HG03060 (cell line): ENCODE data around the gene LUC7L2.
"Not testable (repeated sequence)": the region's sequence is repeated elsewhere in the genome, so short reads cannot be mapped to it uniquely, and the experiment has no call there.

ENCODE experiments used
- ATAC-seq: cut with Tn5 transposase; IDR thresholded peaks from one replicate; pipeline ENCODE4 v1.9.1; 2021; ENCODE audit warnings: low read depth, moderate number of reproducible peaks; ENCODE audit not compliant: unreplicated experiment

The LUC7L2 gene

GRCh38 chr7:139393621-139394211, 34.0 kb downstream of the LUC7L2 start:
- no peak for ATAC-seq

- ATAC-seq, result no peak
Observed at GRCh38 chr7:139394540-139394939, 34.8 kb downstream of the LUC7L2 start.

- ATAC-seq, result no peak
Observed at GRCh38 chr7:139396323-139396951, 36.7 kb downstream of the LUC7L2 start.

DNA sequence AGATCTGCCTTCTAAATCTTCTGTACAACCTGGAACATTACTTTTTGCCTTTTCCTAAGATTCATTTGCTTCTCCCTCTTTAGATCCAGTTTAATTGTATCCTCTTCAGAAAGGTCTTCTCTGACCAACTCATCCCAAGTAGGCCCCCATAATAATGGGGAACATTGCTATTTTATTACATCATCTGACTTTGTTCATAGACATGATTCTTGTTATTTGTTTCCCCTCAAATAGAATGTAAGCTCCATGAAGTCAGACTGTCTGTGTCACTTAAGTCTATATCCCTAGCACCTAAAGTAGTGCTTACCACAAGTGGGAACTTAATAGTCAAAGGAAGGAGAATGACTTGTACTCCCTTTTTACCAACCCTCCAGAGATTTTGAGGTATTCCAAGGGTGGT, 37.5 kb downstream of the LUC7L2 start:
- no peak for ATAC-seq

GRCh38 chr7:139403601-139404000, 43.9 kb downstream of the LUC7L2 start:
- no peak for ATAC-seq

DNA sequence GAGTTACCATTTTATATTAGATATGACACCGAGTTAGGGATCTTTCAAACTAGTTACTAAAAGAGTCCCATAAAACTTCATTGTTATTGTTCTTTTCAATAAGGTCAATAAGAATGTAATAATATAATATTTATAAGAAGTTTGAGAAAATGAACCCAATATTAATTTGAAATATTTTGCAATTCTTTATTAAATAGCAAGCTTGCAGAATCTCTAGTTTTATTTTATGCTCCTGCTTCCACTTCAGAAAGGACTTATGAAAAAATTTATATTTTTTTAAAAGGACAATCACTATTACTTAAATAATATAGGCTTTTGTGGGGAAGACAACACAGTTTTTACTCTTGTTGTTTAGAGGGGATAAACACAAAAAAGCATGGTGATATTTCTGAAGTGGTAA, 47.9 kb downstream of the LUC7L2 start:
- no peak for ATAC-seq

- ATAC-seq, result not testable (repeated sequence)
Observed at GRCh38 chr7:139414743-139415402, 55.2 kb downstream of the LUC7L2 start.

DNA sequence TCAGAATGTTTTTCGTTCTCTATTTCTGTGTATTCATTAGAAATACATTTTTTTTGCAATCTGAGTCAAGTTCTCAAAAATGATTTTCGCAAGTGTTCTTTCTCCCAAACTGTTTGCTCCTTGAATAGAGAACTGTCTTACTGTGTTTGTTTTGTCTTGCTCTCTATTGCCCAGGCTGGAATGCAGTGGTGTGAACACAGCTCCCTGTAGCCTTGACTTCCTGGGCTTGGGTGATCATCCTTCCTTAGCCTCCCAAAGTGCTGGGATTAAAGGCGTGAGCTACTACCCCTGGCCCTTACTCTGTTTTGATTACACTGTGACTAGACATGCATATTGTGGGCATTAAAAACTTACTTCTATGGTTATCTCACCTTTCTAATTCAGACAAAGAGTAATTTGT, 56.7 kb downstream of the LUC7L2 start:
- no peak for ATAC-seq

DNA sequence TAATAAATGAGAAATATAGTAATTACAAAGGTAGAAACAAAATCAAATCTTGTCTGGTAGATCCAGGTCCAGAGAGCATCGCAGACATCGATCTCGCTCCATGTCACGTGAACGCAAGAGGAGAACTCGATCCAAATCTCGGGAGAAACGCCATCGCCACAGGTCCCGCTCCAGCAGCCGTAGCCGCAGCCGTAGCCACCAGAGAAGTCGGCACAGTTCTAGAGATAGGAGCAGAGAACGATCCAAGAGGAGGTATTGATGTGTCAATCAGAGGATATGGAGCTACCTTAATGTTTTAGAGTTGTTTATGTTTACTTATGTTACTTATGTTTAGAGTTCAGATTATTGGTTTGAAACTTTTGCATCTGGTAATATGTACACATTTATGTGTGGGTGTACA, 57.8 kb downstream of the LUC7L2 start:
- ATAC-seq, result no peak

- ATAC-seq, result no peak
Observed at GRCh38 chr7:139421123-139421522, 61.4 kb downstream of the LUC7L2 start.

DNA sequence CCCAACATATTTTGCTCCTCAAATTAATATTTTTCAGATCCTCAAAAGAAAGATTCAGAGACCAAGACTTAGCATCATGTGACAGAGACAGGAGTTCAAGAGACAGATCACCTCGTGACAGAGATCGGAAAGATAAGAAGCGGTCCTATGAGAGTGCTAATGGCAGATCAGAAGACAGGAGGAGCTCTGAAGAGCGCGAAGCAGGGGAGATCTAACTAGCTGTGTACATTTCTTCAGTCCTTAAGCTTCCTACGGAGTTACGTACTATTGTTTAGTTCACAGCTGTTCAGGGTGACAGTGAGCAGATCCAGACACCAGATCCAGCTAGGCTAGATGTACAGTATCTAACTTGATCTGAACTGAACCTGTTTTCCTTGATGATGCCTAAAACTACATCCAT, 62.4 kb downstream of the LUC7L2 start:
- no peak for ATAC-seq

DNA sequence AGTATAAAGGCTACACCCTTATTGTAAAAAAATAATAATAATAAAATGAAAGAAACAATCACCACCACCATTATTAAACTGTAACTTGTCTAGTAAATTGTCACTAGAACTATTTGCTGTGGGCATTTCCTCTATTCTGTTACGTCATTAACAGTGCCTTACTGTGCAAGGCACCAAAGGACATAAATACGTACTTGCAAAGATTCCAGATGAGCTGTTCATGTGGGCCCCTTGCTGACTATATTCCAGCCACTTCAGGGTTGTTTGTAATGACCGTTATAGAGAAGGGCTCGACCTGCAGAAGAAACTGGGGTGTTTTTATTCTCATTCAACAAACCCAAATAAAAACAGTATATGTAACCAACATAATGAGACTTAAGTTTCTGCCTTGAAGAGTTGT, 63.4 kb downstream of the LUC7L2 start:
- ATAC-seq, result no peak

DNA sequence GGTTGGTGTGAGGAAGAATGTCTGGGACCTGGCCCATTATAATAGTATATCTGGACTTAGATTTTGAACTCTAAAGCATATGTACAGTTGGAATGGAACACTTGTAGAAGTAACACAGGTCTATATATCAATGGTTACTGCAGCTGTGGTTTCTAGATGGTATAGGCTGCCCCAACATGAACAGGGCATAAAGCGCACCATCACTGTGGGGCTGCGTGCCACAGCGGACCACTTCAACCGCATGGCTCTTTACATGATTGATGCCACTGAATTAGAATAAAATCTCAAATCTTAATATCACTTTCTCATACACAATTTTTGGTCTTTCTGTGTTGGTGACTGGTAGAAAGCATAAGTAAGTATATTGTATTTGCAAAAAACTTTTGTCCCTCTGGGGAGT, 64.3 kb downstream of the LUC7L2 start:
- no peak for ATAC-seq

GRCh38 chr7:139425701-139426100, 66.0 kb downstream of the LUC7L2 start:
- ATAC-seq, result not testable (repeated sequence)

DNA sequence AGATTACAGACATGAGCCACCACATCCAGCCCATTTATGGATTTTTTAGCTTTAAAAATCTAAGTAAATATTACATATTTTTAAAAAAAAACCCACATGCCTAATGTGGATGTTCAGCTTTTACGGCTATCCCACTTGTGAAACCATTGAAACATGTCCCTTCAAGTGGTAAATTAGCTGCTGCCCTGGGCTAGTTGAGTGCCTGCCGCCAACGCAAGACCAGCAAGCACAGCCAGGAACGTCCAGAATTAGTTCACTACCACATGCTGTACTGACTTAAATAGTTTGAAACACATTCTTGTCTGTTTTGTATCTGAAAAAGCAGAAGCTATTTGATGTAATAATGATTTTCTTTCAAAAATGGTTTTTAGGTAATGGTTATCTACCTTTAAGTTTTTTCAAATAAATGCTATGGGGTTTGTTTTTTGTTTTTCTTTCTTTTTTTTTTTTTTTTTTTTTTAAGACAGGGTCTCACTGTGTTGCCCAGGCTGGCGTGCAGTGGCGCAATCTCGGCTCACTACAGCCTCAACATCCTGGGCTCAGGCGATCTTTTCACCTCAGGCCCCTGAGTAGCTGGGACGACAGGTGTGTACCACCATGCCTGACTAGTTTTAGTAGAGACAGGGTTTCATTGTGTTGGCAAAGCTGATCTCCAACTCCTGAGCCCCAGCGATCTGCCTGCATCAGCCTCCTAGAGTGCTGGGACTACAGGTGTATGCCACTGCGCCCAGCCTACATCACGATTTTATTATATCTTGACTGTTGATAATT, 66.7 kb downstream of the LUC7L2 start:
- no peak for ATAC-seq

GRCh38 chr7:139427029-139427420, 67.3 kb downstream of the LUC7L2 start:
- ATAC-seq, result no peak

- ATAC-seq, result no peak
Observed at GRCh38 chr7:139427788-139428187, 68.1 kb downstream of the LUC7L2 start.

DNA sequence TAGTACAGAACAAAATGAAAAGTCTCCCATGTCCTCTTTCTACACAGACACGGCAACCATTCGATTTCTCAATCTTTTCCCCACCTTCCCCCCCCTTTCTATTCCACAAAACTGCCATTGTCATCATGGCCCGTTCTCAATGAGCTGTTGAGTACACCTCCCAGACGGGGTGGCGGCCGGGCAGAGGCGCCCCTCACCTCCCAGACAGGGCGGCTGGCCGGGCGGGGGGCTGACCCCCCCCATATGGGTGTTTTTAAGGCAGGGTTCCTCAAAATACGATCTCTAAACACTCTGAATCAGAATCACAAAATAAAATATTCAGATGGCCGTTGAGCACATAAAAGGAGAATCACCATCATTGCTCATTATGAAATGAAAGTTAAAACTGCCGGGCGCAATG, 70.0 kb downstream of the LUC7L2 start:
- ATAC-seq, result not testable (repeated sequence)

DNA sequence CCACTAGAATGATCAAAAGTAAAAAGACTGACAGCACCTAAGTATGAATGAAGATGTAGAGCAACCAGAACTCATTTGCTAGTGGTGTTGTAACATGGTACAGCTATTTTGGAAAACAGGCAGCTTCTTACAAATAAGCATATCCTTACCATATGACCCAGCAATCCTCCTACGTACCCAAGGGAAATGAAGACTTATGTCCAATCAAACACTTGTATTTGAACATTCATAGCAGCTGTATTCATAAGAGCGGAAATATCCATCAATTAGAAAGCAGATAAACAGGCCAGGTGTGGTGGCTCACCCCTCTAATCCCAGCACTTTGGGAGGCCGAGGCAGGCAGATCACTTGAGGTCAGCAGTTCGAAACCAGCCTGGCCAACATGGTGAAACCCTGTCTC, 70.7 kb downstream of the LUC7L2 start:
- ATAC-seq, result no peak

- no peak for ATAC-seq
Observed at GRCh38 chr7:139431010-139431409, 71.3 kb downstream of the LUC7L2 start.

- no peak for ATAC-seq
Observed at GRCh38 chr7:139431459-139431858, 71.8 kb downstream of the LUC7L2 start.
